HFF-Myc (cell line): ENCODE data around the gene ARIH1.
"Not testable (repeated sequence)": the region's sequence is repeated elsewhere in the genome, so short reads cannot be mapped to it uniquely, and the experiment has no call there.

Experiments used
- DNase-seq: peaks from one replicate; pipeline ENCODE4 v3.0.0-alpha.2; 2011; ENCODE audit warnings: low read depth; ENCODE audit errors: extremely low read depth
- H3K4me3 ChIP-seq: replicated peaks from 2 replicates; pipeline ENCODE4 v1.5.1; 2011; ENCODE audit warnings: low read depth, mild to moderate bottlenecking, control low read depth, low read length
- TF ChIP-seq, protein P1 (sequence below): IDR thresholded peaks from 2 replicates; pipeline ENCODE4 v1.5.1; 2012; ENCODE audit warnings: mild to moderate bottlenecking, low read depth, low read length, control low read depth; ENCODE audit errors: missing control alignments

ARIH1 gene

DNA sequence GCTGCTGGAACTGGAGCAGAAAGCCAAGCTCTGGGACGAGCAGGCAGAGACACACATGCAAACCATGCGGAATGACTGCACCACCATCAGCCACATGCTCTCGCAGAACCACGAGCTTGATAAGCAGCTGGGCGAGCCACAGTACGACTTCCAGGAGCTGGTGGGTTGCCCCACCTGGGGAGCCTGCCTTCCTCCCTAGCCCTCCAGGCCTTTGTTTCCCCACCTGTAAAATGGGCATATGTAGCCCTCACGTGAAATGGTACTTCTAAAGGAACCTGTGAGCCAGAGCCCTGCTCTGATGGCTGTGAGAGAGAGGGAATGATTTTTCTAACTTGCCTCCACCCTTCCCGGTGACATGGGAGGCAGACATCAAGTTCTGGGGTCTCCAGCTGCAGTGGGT, 135.7 kb downstream of the ARIH1 start:
- H3K4me3 ChIP-seq, result no peak overlapping the region
- TF ChIP-seq, protein P1, sequence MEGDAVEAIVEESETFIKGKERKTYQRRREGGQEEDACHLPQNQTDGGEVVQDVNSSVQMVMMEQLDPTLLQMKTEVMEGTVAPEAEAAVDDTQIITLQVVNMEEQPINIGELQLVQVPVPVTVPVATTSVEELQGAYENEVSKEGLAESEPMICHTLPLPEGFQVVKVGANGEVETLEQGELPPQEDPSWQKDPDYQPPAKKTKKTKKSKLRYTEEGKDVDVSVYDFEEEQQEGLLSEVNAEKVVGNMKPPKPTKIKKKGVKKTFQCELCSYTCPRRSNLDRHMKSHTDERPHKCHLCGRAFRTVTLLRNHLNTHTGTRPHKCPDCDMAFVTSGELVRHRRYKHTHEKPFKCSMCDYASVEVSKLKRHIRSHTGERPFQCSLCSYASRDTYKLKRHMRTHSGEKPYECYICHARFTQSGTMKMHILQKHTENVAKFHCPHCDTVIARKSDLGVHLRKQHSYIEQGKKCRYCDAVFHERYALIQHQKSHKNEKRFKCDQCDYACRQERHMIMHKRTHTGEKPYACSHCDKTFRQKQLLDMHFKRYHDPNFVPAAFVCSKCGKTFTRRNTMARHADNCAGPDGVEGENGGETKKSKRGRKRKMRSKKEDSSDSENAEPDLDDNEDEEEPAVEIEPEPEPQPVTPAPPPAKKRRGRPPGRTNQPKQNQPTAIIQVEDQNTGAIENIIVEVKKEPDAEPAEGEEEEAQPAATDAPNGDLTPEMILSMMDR, result no peak
- DNase-seq, result peak; percentile 14

DNA sequence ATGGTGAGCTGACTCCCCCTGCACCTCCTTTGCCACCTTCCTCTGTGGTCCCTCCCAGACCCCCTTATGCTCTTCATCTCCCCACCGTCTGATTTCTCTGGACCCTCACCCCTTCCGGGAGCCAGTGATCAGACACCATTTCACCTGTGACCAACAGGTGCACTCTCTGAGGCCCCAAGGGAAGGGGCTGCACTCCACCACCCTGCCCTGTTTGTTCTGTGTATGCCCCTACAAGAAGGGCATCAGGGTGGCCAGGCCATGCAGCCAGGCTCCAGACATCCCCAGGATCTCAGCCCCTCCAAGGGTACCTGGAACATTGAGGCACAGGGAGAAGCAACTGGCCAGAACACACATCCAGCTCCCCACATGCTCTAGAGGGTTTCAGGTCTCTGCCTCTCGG, 138.2 kb downstream of the ARIH1 start:
- H3K4me3 ChIP-seq, DNase-seq: not testable (repeated sequence)

DNA sequence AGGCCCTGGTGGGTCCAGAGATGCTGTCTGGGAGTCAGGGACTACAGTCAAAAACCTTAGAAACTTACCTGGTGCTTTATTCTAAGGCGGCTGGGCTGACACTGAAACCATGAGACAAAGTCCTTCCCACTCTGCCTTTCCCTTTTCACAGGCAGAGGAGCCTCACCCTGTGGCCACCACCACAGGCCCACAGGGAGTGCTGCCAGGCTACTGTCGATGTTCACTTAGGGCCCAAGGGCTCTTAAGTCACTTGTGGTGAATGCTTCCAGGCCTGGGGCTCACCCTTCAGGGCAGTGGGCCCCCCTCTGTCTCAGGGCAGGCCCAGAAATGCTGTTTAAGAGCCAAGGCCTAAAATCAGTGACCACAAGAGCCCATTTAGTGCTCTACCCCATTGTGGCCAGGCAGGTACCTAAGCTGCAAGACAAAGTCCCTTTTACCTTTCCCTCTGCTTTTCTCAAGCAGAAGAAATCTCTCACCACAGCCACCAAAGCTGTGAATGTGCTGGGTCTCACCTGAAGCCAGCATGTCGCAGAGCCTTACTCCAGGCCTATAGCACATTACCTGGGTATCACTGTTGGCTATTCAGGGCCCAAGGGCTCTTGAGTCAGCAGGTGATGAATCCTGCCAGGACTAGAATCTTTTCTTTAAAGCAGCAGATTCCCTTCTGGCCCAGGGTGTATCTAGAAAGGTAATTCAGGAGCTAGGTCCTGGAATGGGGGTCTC, 140.8 kb downstream of the ARIH1 start:
- DNase-seq, result no peak
- TF ChIP-seq, protein P1, result no peak
- H3K4me3 ChIP-seq, result no peak overlapping the region

DNA sequence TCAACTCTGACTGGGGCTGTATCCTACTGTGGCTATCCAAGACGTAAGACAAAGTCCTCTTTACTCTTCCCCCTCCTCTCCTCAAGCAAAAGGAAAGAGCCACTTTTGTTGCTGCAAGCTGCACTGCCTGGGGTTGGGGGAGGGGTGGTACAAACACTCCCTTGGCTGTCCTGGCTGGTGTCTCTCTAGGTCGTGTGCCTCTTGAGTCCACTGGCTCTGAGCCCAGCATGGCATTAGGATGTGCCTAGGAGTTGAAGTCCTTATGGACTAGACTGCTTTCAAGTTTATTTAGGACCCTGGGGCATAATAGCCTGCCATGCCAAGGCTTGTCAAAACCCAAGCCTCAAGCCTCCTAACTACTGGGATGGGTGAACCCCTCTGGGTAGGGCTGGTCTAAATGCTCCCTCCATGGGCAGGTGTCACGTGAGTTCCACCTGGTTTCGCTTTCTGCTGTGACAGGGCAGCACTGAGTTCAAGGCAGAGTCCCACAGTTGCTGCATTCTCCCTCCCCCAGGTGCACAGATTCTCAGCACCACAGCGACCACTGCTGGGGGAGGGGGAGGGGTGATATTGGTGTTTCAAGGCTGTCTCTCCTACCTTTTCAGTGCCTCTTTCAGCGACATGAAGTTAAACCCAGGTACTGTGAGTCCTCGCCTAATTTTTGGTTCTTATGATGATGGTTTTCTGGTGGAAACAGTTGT, 141.6 kb downstream of the ARIH1 start:
- not testable (repeated sequence) for H3K4me3 ChIP-seq, DNase-seq

DNA sequence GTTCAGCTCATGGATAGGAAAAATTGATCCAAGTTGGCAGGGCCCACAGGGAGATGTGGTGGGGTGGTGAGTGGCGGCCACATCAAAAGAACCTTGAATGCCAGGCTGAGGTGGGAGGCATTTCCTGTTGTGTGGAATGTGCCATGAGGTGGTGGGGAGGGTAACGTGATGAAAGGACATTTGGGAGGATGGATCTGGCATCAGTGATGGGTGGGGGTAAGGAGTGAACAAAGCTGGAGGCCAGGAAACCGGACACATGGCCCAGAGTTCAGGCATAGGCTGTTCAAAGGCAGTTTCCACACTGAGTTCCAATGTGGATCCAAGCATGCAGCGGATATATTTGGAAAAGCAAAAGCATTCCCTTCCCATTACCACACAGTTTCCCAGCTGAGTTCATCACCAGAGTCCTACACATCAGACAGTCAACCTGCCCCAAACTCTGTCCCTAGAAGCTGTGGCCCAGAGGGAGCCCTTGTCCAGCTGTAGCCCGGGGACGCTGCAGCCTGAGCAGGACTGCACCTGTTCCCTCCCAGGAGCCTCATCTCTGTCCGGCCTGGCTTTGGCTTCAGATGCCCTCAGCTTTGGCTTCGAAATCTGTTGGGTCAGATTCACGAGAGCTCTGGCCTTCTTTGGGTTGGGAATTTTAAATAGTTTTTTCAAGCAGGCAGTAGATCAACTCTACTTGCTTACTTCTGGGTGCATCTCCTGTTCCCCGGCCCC, 142.5 kb downstream of the ARIH1 start:
- no peak for DNase-seq
- no peak overlapping the region for H3K4me3 ChIP-seq
- TF ChIP-seq, protein P1, result no peak

DNA sequence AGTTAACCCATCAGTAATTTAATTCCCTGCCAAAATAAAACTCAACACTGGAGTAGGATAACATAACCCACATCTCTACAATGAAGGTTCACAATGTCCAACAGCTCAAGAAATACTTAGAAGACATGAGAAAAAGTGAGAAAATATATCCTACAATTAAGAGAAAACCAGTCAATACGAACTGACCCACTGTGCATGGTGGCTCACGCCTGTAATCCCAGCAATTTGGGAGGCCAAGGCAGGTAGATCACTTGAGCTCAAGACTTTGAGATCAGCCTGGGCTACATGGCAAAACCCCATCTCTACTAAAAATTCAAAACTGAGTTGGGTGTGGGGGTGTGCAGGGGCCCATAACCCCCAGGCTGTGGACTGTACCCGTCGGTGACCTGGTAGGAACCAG, 149.7 kb downstream of the ARIH1 start:
- DNase-seq, H3K4me3 ChIP-seq: not testable (repeated sequence)

DNA sequence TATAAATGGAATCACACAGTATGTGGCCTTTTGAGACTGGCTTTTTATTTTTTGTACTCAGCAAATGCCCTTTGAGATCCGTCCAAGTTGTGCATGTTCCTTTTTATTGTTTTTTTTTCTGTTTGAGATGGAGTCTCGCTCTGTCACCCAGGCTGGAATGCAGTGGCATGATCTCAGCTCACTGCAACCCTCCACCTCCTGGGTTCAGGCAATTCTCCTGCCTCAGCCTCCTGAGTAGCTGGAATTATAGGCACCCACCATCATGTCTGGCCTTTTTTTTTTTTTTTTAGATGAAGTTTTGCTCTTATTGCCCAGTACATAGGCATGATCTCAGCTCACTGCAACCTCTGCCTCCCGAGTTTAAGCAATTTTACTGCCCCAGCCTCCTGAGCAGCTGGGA, 152.0 kb downstream of the ARIH1 start:
- not testable (repeated sequence) for DNase-seq, H3K4me3 ChIP-seq

DNA sequence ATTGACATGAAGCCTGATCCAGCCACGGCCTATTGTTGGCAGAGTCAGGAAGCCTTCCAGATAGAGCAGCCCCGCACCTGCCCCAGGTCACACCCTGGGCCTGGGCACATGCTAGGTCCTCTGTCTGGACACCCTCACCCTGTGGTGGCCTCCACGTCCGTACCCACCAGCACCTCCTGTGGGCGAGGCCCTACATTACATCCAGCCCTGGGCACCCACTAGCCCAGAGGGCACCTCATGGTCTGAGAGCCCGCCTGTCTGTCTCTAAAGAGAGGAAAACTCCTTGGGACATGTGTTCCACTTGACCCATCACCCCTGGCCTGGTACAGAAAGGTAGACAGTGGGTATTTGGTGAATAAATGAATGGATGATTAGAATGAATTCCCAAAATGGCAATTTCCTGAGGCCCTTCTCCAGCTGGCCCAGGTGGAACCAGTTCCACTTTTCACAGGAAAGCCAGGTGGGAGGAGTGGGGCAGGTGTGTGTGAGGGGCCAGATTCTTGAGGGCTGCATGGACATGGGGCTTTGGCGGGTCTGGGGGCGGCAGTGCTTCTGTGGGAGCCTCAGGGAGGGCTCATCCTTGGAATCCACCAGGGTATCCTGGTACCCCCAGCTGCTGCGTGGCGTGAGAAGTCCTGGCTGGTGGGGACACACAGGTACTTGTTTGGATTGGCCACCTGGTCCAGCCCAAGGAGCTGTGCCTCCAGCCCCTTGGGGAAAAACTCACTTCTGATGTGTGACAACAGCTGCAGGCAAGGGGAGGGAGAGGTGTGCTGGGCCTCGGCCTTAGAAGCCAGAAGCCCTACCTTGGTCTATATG, 154.3 kb downstream of the ARIH1 start:
- DNase-seq, result not testable (repeated sequence)

DNA sequence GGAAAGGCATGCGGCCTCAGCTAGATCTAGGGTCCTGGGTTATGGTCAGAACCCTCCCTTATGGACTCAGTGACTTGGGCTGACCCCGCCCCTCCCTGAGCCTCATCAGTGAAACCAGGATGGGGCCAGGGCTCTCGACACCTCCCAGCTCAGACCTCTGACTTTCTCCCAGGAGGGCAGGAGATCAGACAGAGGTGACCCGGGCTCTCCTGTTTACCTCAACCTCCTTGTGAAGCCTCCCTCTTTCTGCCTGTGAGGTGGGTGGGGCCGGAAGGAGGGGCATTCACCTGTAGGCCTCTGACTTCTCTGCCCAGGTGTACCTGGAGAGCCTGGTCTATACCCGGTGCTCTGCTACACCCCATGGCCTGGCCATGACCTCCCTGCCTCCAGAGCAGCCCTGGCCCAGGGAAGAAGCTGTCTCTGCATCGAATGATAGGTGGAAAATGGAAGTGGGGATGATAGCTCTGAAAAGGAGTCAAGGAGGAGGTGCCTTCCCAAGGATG, 155.0 kb downstream of the ARIH1 start:
- not testable (repeated sequence) for DNase-seq, H3K4me3 ChIP-seq

More for the DNA sequence above, 154.3 kb downstream of the ARIH1 start:
- H3K4me3 ChIP-seq, result not testable (repeated sequence)

DNA sequence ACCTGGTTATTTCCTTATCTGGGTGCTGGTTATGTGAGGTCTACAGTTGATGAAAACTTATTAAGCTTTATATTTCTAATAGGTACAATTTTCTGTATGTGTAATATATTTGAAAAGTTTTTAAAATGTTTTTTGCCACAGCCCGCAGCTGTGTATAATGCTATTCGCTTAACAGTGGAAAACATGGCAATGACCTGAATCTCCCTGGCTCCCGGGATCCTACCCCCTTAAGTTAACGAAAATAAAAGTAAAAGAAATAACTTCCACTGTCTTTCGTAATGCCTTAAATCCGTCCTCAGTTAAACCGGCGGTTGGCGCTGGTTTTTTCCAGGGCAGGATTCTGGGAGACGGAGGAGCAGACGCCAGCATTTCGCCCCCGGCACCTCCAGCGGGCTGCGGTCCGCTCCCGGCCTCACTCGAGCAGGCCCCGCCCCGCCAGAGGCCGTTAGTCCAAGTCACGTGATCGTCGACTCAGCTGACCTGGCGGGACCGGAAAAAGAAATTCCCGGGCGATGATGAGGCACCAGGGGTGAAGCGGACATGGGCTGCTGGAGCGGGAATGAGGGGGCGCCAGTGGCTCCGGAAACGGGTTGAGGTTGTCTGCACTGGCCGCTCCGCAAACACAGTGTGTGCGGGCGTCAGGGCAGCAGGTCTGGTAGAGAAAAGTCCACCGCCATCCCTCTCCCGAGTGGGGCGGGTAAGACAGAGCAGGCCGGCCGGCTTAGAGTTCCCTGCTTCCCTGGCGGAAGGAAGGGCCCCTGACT, 162.6 kb downstream of the ARIH1 start:
- H3K4me3 ChIP-seq, result peak overlapping the region; percentile 31
- DNase-seq, result not testable (repeated sequence)

DNA sequence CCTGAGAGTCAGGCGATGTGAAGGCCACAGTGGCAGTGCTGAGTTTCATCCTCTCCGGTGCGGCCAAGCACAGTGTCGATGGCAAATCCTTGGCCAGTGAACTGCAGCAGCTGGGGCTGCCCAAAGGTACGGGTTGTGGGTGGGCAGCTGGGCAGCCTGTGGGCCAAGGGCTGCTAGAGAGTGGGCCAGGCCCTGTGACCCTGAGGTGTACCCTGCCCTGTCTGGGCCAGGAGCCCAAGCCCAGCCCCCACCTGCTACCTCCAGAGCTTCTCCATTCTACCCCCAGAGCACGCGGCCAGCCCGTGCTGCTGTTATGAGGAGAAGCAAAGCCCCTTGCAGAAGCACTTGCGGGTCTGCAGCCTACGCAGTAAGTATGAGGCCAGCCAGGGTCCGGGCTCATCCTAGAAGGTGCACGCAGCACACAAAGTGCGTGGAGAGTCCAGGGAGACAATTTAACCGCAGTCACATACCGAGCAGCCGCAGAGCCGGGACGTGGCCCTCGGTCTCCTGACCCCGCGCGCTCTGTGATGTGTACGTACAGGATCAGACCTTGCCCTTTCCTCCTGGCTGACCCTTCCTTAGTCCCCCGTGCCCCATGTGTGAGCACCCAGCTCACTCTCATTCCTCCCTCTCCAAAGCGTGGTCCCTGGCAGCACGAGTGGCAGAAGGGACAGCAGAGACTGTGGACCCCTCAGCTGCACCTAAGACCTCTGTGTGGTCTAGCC, 165.8 kb downstream of the ARIH1 start:
- H3K4me3 ChIP-seq, DNase-seq: not testable (repeated sequence)

DNA sequence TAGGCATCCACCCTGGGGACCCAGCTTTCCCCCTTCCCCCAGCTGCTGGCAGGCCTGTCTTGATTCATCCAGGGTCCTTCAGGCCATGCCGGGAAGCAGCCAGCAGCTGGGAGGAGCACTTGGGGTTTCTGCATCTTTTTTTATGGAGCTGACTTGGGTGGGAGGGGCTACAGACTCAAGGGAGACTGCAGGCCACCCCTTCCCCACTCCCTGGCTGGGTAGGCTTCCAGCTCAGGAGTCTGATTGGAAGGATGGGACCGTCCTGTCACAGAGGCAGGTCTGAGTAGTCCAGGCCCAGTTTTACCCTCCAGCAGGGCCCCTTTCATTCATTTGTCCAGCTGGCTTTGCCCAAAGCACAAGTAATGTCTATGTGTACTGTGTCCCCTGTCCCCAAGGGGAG, 168.1 kb downstream of the ARIH1 start:
- DNase-seq, H3K4me3 ChIP-seq: not testable (repeated sequence)
